ENCODE results near the gene SYCE3. TPM values are rescaled to one million over a fixed set of nuclear protein-coding genes. Genes with fewer than 3 reads are reported as not detected.
"Not testable (repeated sequence)": the region's sequence is repeated elsewhere in the genome, so short reads cannot be mapped to it uniquely, and the experiment has no call there.

The SYCE3 gene
- total and polyA plus RNA-seq, 4 experiments from 2014 or later, result 0.83 TPM; not detected in 3

DNA sequence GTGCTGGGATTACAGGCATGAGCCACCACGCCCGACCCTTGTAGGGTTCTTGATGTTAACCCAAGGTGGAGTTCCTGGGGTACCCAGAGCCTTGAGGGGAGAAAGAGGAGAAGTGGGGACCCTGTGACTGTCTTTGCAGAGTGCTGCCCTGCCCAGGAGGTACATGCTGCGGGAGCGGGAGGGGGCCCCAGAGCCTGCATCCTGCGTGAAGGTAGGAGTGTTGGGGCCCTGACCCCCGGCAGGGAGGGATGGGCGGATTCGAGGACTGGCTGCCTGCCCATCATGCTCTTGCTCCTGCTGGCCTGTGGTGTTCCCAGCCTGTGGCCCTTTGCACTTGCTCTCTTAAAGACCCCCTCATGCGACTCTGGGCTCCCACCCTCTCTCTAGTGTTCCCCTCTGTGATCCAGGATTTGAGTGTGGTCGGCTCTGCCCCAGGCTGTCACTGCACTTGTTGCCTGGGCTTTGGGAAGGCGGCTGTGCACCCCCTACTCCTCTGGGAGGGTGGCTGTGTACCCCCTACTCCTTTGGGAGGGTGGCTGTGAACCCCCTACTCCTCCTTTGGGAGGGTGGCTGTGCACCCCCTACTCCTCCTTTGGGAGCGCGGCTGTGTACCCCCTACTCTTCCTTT, 41.8 kb downstream of the SYCE3 start:
- H3K9me3 Mint-ChIP-seq, result no peaks in the 10 kb centered on the region
- peak overlapping the region in 1 of 7 donors; percentile 86 for H3K27ac Mint-ChIP-seq
- POLR2A ChIA-PET (ENCODE audit: partially characterized antibody), result no interaction called here
- intact Hi-C loops (cut with micrococcal nuclease), result no loop called here
- no peak for DNase-seq
- no peak overlapping the region for H3K27ac ChIP-seq (ENCODE audit: low read depth, low read length)
- peaks cover 6 to 13% (median 7%) of the 10 kb centered on the region in 4 donors for H3K4me1 Mint-ChIP-seq
- no peaks in the 10 kb centered on the region for H3K9me3 ChIP-seq (ENCODE audit: control insufficient read depth in 1 of 2, low read length in 2 of 2)
- H3K27me3 ChIP-seq (ENCODE audit: insufficient read depth, low read length), result no peaks in the 10 kb centered on the region
- H3K4me1 ChIP-seq (ENCODE audit: insufficient read depth, low read length), result peaks cover 14% of the 10 kb centered on the region
- CTCF ChIA-PET (ENCODE audit: partially characterized antibody), result interaction anchor here (1.9 kb wide), 1 partner anchor 42 kb away, joined by 6 read pairs; the partner anchor contains the start of gene SYCE3
- no peaks in the 10 kb centered on the region for H3K27me3 Mint-ChIP-seq
- H3K4me3 Mint-ChIP-seq, result no peak overlapping the region
- peaks cover 46% of the 10 kb centered on the region for H3K36me3 ChIP-seq (ENCODE audit: insufficient read depth, low read length)
- H3K36me3 Mint-ChIP-seq, result peaks cover 15 to 43% of the 10 kb centered on the region in 2 donors
- no peak overlapping the region for H3K4me3 ChIP-seq (ENCODE audit: low read length in 2 of 2)

DNA sequence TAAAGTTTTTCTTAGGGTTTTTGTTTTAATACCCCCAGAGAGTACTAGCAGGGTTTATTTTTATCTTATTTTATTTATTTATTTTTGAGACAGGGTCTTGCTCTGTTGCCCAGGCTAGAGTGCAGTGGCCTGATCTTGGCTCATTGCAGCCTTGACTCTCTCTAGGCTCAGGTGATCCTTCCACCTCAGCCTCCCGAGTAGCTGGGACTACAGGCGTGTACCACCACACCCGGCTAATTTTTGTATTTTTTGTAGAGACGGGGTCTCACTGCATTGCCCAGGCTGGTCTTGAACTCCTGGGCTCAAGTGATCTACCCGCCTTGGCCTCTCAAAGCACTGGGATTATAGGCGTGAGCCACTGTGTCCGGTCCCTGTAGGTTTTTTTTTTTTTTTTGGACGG, 42.5 kb downstream of the SYCE3 start:
- H3K9me3 Mint-ChIP-seq; H3K9me3 ChIP-seq (ENCODE audit: control insufficient read depth in 1 of 2, low read length in 2 of 2); POLR2A ChIA-PET (ENCODE audit: partially characterized antibody); H3K27me3 ChIP-seq (ENCODE audit: insufficient read depth, low read length); DNase-seq; H3K4me3 ChIP-seq (ENCODE audit: low read length in 2 of 2); H3K27me3 Mint-ChIP-seq; H3K27ac ChIP-seq (ENCODE audit: low read depth, low read length); H3K4me3 Mint-ChIP-seq; intact Hi-C loops (cut with micrococcal nuclease): not testable (repeated sequence)
- peaks cover 15 to 40% of the 10 kb centered on the region in 2 donors for H3K36me3 Mint-ChIP-seq
- H3K27ac Mint-ChIP-seq, result peak overlapping the region in 2 of 7 donors; percentile 18 to 79
- H3K4me1 Mint-ChIP-seq, result peaks cover 8 to 13% (median 9%) of the 10 kb centered on the region in 4 donors
- CTCF ChIA-PET (ENCODE audit: partially characterized antibody), result interaction anchor here (0.8 kb wide), 1 partner anchor 46 kb away, joined by 3 read pairs; no protein-coding TSS in a partner anchor
- peaks cover 14% of the 10 kb centered on the region for H3K4me1 ChIP-seq (ENCODE audit: insufficient read depth, low read length)
- peaks cover 46% of the 10 kb centered on the region for H3K36me3 ChIP-seq (ENCODE audit: insufficient read depth, low read length)

DNA sequence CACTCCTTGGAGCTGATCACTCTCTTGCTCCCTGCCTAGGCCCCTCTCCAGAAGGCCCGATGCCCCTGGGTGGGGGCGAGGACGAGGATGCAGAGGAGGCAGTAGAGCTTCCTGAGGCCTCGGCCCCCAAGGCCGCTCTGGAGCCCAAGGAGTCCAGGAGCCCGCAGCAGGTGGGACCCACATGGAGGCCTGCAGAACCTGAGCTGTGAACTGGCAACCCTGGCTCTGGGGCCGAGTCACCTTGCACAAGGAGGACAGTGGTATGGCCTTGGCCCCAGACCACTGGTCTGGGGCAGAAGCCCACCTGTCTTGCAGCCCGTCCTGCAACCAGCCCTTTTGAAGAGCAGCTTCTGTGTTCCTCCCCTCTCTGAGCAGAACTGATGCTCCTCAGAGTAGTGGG, 43.6 kb downstream of the SYCE3 start:
- intact Hi-C loops (cut with micrococcal nuclease), result no loop called here
- ChIA-PET POLR2A (ENCODE audit: partially characterized antibody) (no interaction called here), CTCF (ENCODE audit: partially characterized antibody) (interaction anchor here (1.0 kb wide), 1 partner anchor 21 kb away, joined by 3 read pairs; no protein-coding TSS in a partner anchor)
- H3K4me1 Mint-ChIP-seq, result peaks cover 4 to 13% (median 7%) of the 10 kb centered on the region in 4 donors
- peaks cover 12 to 41% of the 10 kb centered on the region in 2 donors for H3K36me3 Mint-ChIP-seq
- H3K27me3 Mint-ChIP-seq, result no peaks in the 10 kb centered on the region
- Histone ChIP-seq H3K36me3 (ENCODE audit: insufficient read depth, low read length) (peaks cover 51% of the 10 kb centered on the region), H3K4me1 (ENCODE audit: insufficient read depth, low read length) (peaks cover 4% of the 10 kb centered on the region), H3K27me3 (ENCODE audit: insufficient read depth, low read length) (no peaks in the 10 kb centered on the region), H3K27ac (ENCODE audit: low read depth, low read length) (no peak overlapping the region), H3K4me3 (ENCODE audit: low read length in 2 of 2) (no peak overlapping the region), H3K9me3 (ENCODE audit: control insufficient read depth in 1 of 2, low read length in 2 of 2) (no peaks in the 10 kb centered on the region)
- no peak for DNase-seq
- H3K4me3 Mint-ChIP-seq, result no peak overlapping the region
- no peaks in the 10 kb centered on the region for H3K9me3 Mint-ChIP-seq
- peak overlapping the region in 1 of 7 donors; percentile 18 for H3K27ac Mint-ChIP-seq

DNA sequence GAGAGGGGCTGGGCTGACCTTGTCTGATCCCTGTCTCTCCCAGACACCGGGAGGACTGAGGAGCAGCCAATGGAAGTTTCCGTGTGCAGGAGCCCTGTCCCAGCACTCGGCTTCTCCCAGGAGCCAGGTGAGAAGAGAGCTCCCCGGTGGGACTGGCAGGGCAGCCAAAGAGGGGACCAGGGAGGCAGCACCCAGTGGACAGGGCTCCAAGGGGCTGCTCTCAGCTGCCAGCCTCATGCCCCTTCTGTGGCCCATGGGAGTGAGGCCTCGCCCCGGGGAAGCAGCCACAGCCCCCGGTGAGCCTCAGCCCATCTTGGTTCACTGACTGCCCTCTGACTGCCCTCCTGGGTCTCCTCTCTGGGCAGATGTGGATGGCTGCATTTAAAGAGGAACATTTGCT, 44.1 kb downstream of the SYCE3 start:
- peaks cover 12 to 41% of the 10 kb centered on the region in 2 donors for H3K36me3 Mint-ChIP-seq
- POLR2A ChIA-PET (ENCODE audit: partially characterized antibody), result interaction anchor here (1.3 kb wide), 1 partner anchor 11 kb away, joined by 4 read pairs; the partner anchor contains the start of genes LMF2 and NCAPH2

DNA sequence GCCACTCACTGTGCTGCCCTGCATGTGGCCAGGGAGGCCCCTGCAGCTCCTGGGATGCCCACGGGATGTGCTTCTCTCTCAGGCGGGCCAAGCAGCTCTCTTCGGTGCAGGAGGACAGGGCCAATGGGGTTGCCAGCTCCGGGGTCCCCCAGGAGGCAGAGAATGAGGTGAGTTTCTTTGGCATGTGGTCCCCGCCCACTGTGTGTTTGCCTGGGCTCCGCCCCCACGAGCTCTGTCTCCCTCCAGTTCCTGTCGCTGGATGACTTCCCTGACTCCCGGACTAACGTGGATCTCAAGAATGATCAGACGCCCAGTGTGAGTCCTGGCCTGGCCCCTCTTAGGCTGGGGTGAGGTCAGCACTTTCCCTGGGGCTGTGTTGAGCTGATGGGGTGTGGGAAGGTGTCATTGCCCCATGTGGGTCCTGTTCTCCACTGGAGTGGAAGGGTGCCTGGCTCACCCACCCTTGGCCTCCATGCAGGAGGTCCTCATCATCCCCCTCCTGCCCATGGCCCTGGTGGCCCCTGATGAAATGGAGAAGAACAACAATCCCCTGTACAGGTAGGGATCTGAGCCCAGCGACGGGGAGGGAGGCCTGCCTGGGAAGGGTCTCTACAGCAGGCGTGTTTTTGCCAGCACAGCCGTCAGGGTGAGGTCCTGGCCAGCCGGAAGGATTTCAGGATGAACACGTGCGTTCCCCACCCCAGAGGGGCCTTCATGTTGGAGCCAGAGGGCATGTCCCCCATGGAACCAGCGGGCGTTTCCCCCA, 45.0 kb downstream of the SYCE3 start:
- no peak overlapping the region for H3K4me3 ChIP-seq (ENCODE audit: low read length in 2 of 2)
- Mint-ChIP-seq H3K36me3 (peaks cover 12 to 34% of the 10 kb centered on the region in 2 donors), H3K4me3 (no peak overlapping the region), H3K27ac (peak overlapping the region in 1 of 7 donors; percentile 2), H3K9me3 (no peaks in the 10 kb centered on the region), H3K27me3 (no peaks in the 10 kb centered on the region), H3K4me1 (peaks cover 4 to 9% (median 7%) of the 10 kb centered on the region in 4 donors)
- H3K27ac ChIP-seq (ENCODE audit: low read depth, low read length), result no peak overlapping the region
- H3K4me1 ChIP-seq (ENCODE audit: insufficient read depth, low read length), result no peaks in the 10 kb centered on the region
- no peaks in the 10 kb centered on the region for H3K9me3 ChIP-seq (ENCODE audit: control insufficient read depth in 1 of 2, low read length in 2 of 2)
- peaks cover 42% of the 10 kb centered on the region for H3K36me3 ChIP-seq (ENCODE audit: insufficient read depth, low read length)
- ChIA-PET CTCF (ENCODE audit: partially characterized antibody) (interaction anchor here (1.1 kb wide), 1 partner anchor 8 kb away, joined by 3 read pairs; no protein-coding TSS in a partner anchor), POLR2A (ENCODE audit: partially characterized antibody) (interaction anchor here (0.8 to 1.3 kb wide), 3 partner anchors 10 to 30 kb away, joined by 3 to 4 read pairs (median 4); partner anchors contain the start of genes LMF2 and NCAPH2)
- intact Hi-C loops (cut with micrococcal nuclease), result no loop called here
- DNase-seq, result no peak
- H3K27me3 ChIP-seq (ENCODE audit: insufficient read depth, low read length), result no peaks in the 10 kb centered on the region

More for the DNA sequence above, 44.1 kb downstream of the SYCE3 start:
- Histone ChIP-seq H3K4me1 (ENCODE audit: insufficient read depth, low read length) (no peaks in the 10 kb centered on the region), H3K27ac (ENCODE audit: low read depth, low read length) (no peak overlapping the region), H3K4me3 (ENCODE audit: low read length in 2 of 2) (no peak overlapping the region), H3K36me3 (ENCODE audit: insufficient read depth, low read length) (peaks cover 51% of the 10 kb centered on the region), H3K27me3 (ENCODE audit: insufficient read depth, low read length) (no peaks in the 10 kb centered on the region), H3K9me3 (ENCODE audit: control insufficient read depth in 1 of 2, low read length in 2 of 2) (no peaks in the 10 kb centered on the region)
- no peak overlapping the region for H3K4me3 Mint-ChIP-seq
- DNase-seq, result no peak
- no peak overlapping the region for H3K27ac Mint-ChIP-seq
- intact Hi-C loops (cut with micrococcal nuclease), result no loop called here
- peaks cover 4 to 13% (median 7%) of the 10 kb centered on the region in 4 donors for H3K4me1 Mint-ChIP-seq
- no peaks in the 10 kb centered on the region for H3K9me3 Mint-ChIP-seq
- H3K27me3 Mint-ChIP-seq, result no peaks in the 10 kb centered on the region
- CTCF ChIA-PET (ENCODE audit: partially characterized antibody), result interaction anchor here (1.0 kb wide), 1 partner anchor 20 kb away, joined by 3 read pairs; no protein-coding TSS in a partner anchor

DNA sequence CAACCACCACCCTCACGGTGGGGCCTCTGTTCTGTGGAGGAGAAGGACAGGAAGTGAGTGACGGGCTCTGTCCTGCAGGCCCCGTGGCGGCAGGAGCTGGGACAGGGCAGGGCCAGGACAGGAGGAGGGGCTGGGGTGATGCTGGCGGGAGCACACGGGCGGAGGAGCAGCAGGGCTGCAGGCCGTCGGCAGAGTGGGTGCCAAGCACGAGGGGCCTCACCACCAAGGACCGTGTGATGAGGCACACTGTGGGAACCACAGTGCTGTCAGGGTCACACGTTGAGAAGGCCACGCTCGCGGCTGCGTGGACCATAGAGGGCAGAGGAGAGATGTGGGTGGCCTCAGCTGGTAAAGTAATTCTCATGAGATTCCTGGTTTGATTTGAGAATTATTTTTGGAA, 45.8 kb downstream of the SYCE3 start:
- peaks cover 12 to 34% of the 10 kb centered on the region in 2 donors for H3K36me3 Mint-ChIP-seq
- H3K27me3 ChIP-seq (ENCODE audit: insufficient read depth, low read length), result no peaks in the 10 kb centered on the region
- H3K4me3 Mint-ChIP-seq, result no peak overlapping the region
- no peak for DNase-seq
- ChIA-PET CTCF (ENCODE audit: partially characterized antibody) (interaction anchor here (1.1 kb wide), 1 partner anchor 9 kb away, joined by 3 read pairs; no protein-coding TSS in a partner anchor), POLR2A (ENCODE audit: partially characterized antibody) (interaction anchor here (1.3 kb wide), 1 partner anchor 23 kb away, joined by 4 read pairs; no protein-coding TSS in a partner anchor)
- no peak overlapping the region for H3K4me3 ChIP-seq (ENCODE audit: low read length in 2 of 2)
- H3K27ac Mint-ChIP-seq, result peak overlapping the region in 1 of 7 donors; percentile 24
- no peaks in the 10 kb centered on the region for H3K9me3 Mint-ChIP-seq
- H3K9me3 ChIP-seq (ENCODE audit: control insufficient read depth in 1 of 2, low read length in 2 of 2), result no peaks in the 10 kb centered on the region
- H3K27me3 Mint-ChIP-seq, result no peaks in the 10 kb centered on the region
- H3K36me3 ChIP-seq (ENCODE audit: insufficient read depth, low read length), result peaks cover 35% of the 10 kb centered on the region
- no peak overlapping the region for H3K27ac ChIP-seq (ENCODE audit: low read depth, low read length)
- no peaks in the 10 kb centered on the region for H3K4me1 ChIP-seq (ENCODE audit: insufficient read depth, low read length)
- intact Hi-C loops (cut with micrococcal nuclease), result no loop called here
- H3K4me1 Mint-ChIP-seq, result peaks cover 4 to 11% (median 7%) of the 10 kb centered on the region in 4 donors

DNA sequence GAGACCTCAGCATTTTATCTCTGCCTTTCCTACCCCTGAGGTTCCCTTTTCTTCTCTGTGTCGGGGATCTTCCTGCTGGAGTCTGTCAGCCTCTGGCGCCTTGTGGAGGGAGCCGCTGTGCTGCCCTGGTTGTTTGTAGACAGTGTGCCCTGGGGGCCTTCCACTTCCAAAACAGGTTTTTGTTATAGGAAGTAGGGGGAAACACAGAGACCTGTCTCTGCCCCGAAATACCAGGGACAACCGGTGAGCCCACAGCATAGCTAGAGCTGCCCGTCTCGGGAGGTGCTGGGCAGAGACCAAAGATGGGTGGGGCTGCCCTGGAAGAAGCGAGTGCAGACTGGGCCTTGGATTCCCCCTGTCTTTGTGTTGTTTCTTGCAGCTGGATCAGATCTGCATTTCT, 46.7 kb downstream of the SYCE3 start:
- Mint-ChIP-seq H3K27me3 (no peaks in the 10 kb centered on the region), H3K4me1 (peaks cover 4 to 11% (median 7%) of the 10 kb centered on the region in 4 donors), H3K36me3 (peaks cover 10 to 34% of the 10 kb centered on the region in 2 donors), H3K9me3 (no peaks in the 10 kb centered on the region), H3K4me3 (no peak overlapping the region), H3K27ac (no peak overlapping the region)
- no peak for DNase-seq
- no peak overlapping the region for H3K27ac ChIP-seq (ENCODE audit: low read depth, low read length)
- intact Hi-C loops (cut with micrococcal nuclease), result no loop called here
- peaks cover 27% of the 10 kb centered on the region for H3K36me3 ChIP-seq (ENCODE audit: insufficient read depth, low read length)
- H3K4me3 ChIP-seq (ENCODE audit: low read length in 2 of 2), result no peak overlapping the region
- H3K9me3 ChIP-seq (ENCODE audit: control insufficient read depth in 1 of 2, low read length in 2 of 2), result no peaks in the 10 kb centered on the region
- H3K27me3 ChIP-seq (ENCODE audit: insufficient read depth, low read length), result no peaks in the 10 kb centered on the region
- ChIA-PET CTCF (ENCODE audit: partially characterized antibody) (interaction anchor here (2.8 kb wide), 1 partner anchor 9 kb away, joined by 15 read pairs; the partner anchor contains the start of gene SCO2), POLR2A (ENCODE audit: partially characterized antibody) (interaction anchor here (1.1 kb wide), 1 partner anchor 10 kb away, joined by 6 read pairs; the partner anchor contains the start of gene SCO2)
- no peaks in the 10 kb centered on the region for H3K4me1 ChIP-seq (ENCODE audit: insufficient read depth, low read length)
